ENCODE measurements around the gene IMP3. TPM values are rescaled to one million over a fixed set of nuclear protein-coding genes. Genes with fewer than 3 reads are reported as not detected.

The IMP3 gene
- total RNA-seq, 2 donors from 2014 or later = 125 to 277 TPM

- no peak for DNase-seq (ENCODE audit: low spot score)
- Histone ChIP-seq H3K4me1 (replicated peaks) (no peaks in the 10 kb centered on the region), H3K27ac (no peak overlapping the region), H3K36me3 (no peaks in the 10 kb centered on the region), H3K9me3 (no peaks in the 10 kb centered on the region), H3K4me3 (no peak overlapping the region), H3K27me3 (replicated peaks; ENCODE audit: insufficient read depth) (no peaks in the 10 kb centered on the region)
- intact Hi-C loops (cut with DNase I) = no loop called here
- TF ChIP-seq CTCF (IDR thresholded peaks at IDR 0.05) (no peak), POLR2A (IDR thresholded peaks at IDR 0.05) (no peak)
- WGBS = 74% methylated on average over 15 of the region's 15 CpGs
Observed at GRCh38 chr15:75666823-75667501, 26.9 kb upstream of the IMP3 start.

GRCh38 chr15:75663931-75664421 lies 24.0 kb upstream of the IMP3 start:
- H3K4me3 ChIP-seq = no peak overlapping the region
- WGBS = 70% methylated on average over 11 of the region's 11 CpGs
- H3K36me3 ChIP-seq = no peaks in the 10 kb centered on the region
- no peak for TF ChIP-seq POLR2AphosphoS5 (IDR thresholded peaks at IDR 0.05)
- TF ChIP-seq CTCF (IDR thresholded peaks at IDR 0.05) = no peak
- intact Hi-C loops (cut with DNase I) = no loop called here
- DNase-seq (ENCODE audit: low spot score) = no peak
- H3K9me3 ChIP-seq = no peaks in the 10 kb centered on the region
- no peak overlapping the region for H3K27ac ChIP-seq
- H3K27me3 ChIP-seq (replicated peaks; ENCODE audit: insufficient read depth) = no peaks in the 10 kb centered on the region
- H3K4me1 ChIP-seq (replicated peaks) = peaks cover 11% of the 10 kb centered on the region

- no peaks in the 10 kb centered on the region for H3K27me3 ChIP-seq (replicated peaks; ENCODE audit: insufficient read depth)
- no peaks in the 10 kb centered on the region for H3K9me3 ChIP-seq
- H3K4me3 ChIP-seq = no peak overlapping the region
- DNase-seq (ENCODE audit: low spot score) = no peak
- TF ChIP-seq POLR2AphosphoS5 (IDR thresholded peaks at IDR 0.05) (no peak), CTCF (IDR thresholded peaks at IDR 0.05) (no peak)
- WGBS = 95% methylated on average over 9 of the region's 9 CpGs
- intact Hi-C loops (cut with DNase I) = no loop called here
- H3K36me3 ChIP-seq = no peaks in the 10 kb centered on the region
- H3K4me1 ChIP-seq (replicated peaks) = peaks cover 11% of the 10 kb centered on the region
- H3K27ac ChIP-seq = no peak overlapping the region
Observed at GRCh38 chr15:75662823-75663519, 22.9 kb upstream of the IMP3 start.

- H3K4me3 ChIP-seq = no peak overlapping the region
- DNase-seq (ENCODE audit: low spot score) = no peak
- no peaks in the 10 kb centered on the region for H3K27me3 ChIP-seq (replicated peaks; ENCODE audit: insufficient read depth)
- intact Hi-C loops (cut with DNase I) = no loop called here
- H3K36me3 ChIP-seq = no peaks in the 10 kb centered on the region
- 54% methylated on average over 3 of the region's 3 CpGs for WGBS
- no peaks in the 10 kb centered on the region for H3K9me3 ChIP-seq
- H3K4me1 ChIP-seq (replicated peaks) = peaks cover 11% of the 10 kb centered on the region
- no peak for TF ChIP-seq CTCF (IDR thresholded peaks at IDR 0.05)
- TF ChIP-seq POLR2A (IDR thresholded peaks at IDR 0.05) = no peak
- no peak for TF ChIP-seq POLR2AphosphoS5 (IDR thresholded peaks at IDR 0.05)
- peak overlapping the region; percentile 74 to 79 for H3K27ac ChIP-seq
Observed at GRCh38 chr15:75661756-75662140, 21.7 kb upstream of the IMP3 start.

Measured in prostate gland (tissue), 2 donors.